Measurements from ENCODE around the gene TMEM59L. TPM values are rescaled to one million over a fixed set of nuclear protein-coding genes. Genes with fewer than 3 reads are reported as not detected.

TMEM59L gene
- total and polyA plus RNA-seq, 2 of the 13 experiments (the other 11 are each of a cell fraction or from before 2014, with no cell fraction given): 0.97 to 5.5 TPM

GRCh38 chr19:18589380-18590272 is 23.0 kb upstream of the TMEM59L start (continued):
- TF ChIP-seq, protein P1, sequence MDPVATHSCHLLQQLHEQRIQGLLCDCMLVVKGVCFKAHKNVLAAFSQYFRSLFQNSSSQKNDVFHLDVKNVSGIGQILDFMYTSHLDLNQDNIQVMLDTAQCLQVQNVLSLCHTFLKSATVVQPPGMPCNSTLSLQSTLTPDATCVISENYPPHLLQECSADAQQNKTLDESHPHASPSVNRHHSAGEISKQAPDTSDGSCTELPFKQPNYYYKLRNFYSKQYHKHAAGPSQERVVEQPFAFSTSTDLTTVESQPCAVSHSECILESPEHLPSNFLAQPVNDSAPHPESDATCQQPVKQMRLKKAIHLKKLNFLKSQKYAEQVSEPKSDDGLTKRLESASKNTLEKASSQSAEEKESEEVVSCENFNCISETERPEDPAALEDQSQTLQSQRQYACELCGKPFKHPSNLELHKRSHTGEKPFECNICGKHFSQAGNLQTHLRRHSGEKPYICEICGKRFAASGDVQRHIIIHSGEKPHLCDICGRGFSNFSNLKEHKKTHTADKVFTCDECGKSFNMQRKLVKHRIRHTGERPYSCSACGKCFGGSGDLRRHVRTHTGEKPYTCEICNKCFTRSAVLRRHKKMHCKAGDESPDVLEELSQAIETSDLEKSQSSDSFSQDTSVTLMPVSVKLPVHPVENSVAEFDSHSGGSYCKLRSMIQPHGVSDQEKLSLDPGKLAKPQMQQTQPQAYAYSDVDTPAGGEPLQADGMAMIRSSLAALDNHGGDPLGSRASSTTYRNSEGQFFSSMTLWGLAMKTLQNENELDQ (CRISPR knock-in tag; IDR thresholded peaks at IDR 0.05; ENCODE audit: borderline replicate concordance): no peak
- TF ChIP-seq ZBTB40 (IDR thresholded peaks at IDR 0.05) (no peak), ZBTB40 (CRISPR knock-in tag; IDR thresholded peaks at IDR 0.05) (peak; percentile 88), ZNF790 (CRISPR knock-in tag; IDR thresholded peaks at IDR 0.05; ENCODE audit: borderline replicate concordance) (peak; percentile 94; the same call in 1 of the 2 replicates), RNF2 (conservative IDR thresholded peaks at IDR 0.05; ENCODE audit: low read depth) (peak; percentile 97), GATAD2A (CRISPR knock-in tag; IDR thresholded peaks at IDR 0.05) (no peak), RELA (CRISPR knock-in tag; IDR thresholded peaks at IDR 0.05) (no peak; the same call in 1 of the 2 replicates), NFE2L2 (IDR thresholded peaks at IDR 0.05; ENCODE audit: low read length) (no peak), MAFF (IDR thresholded peaks at IDR 0.05; ENCODE audit: low read depth, low read length) (no peak)
- TF ChIP-seq, protein P2, sequence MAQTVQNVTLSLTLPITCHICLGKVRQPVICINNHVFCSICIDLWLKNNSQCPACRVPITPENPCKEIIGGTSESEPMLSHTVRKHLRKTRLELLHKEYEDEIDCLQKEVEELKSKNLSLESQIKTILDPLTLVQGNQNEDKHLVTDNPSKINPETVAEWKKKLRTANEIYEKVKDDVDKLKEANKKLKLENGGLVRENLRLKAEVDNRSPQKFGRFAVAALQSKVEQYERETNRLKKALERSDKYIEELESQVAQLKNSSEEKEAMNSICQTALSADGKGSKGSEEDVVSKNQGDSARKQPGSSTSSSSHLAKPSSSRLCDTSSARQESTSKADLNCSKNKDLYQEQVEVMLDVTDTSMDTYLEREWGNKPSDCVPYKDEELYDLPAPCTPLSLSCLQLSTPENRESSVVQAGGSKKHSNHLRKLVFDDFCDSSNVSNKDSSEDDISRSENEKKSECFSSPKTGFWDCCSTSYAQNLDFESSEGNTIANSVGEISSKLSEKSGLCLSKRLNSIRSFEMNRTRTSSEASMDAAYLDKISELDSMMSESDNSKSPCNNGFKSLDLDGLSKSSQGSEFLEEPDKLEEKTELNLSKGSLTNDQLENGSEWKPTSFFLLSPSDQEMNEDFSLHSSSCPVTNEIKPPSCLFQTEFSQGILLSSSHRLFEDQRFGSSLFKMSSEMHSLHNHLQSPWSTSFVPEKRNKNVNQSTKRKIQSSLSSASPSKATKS (CRISPR knock-in tag; IDR thresholded peaks at IDR 0.05): no peak
- TF ChIP-seq, protein P3, sequence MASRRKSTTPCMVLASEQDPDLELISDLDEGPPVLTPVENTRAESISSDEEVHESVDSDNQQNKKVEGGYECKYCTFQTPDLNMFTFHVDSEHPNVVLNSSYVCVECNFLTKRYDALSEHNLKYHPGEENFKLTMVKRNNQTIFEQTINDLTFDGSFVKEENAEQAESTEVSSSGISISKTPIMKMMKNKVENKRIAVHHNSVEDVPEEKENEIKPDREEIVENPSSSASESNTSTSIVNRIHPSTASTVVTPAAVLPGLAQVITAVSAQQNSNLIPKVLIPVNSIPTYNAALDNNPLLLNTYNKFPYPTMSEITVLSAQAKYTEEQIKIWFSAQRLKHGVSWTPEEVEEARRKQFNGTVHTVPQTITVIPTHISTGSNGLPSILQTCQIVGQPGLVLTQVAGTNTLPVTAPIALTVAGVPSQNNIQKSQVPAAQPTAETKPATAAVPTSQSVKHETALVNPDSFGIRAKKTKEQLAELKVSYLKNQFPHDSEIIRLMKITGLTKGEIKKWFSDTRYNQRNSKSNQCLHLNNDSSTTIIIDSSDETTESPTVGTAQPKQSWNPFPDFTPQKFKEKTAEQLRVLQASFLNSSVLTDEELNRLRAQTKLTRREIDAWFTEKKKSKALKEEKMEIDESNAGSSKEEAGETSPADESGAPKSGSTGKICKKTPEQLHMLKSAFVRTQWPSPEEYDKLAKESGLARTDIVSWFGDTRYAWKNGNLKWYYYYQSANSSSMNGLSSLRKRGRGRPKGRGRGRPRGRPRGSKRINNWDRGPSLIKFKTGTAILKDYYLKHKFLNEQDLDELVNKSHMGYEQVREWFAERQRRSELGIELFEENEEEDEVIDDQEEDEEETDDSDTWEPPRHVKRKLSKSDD (CRISPR knock-in tag; IDR thresholded peaks at IDR 0.05; ENCODE audit: low read depth): peak; percentile 80
